Activated naive CD8-positive, alpha-beta T cell treated with anti-CD3 and anti-CD28 coated beads, Interleukin-2, amount 50 U/mL, for 24 hours (primary cell): Measurements from ENCODE around the gene LRRC43.

Experiments
- ATAC-seq: fragments of 150-1000 bp; cut with Tn5 transposase; one replicate; pipeline ENCODE4 v1.10.0; 2021
- DNase-seq: peaks from one replicate; pipeline ENCODE4 v3.0.0; 2021
- H3K27ac Mint-ChIP-seq: one replicate; pipeline ENCODE4 v1.8.0; 2021; ENCODE audit warnings: mild to moderate bottlenecking, mixed read lengths
- H3K27me3 Mint-ChIP-seq: one replicate; pipeline ENCODE4 v1.8.0; 2021; ENCODE audit warnings: mixed read lengths
- H3K36me3 Mint-ChIP-seq: one replicate; pipeline ENCODE4 v1.8.0; 2021; ENCODE audit warnings: low read depth, mixed read lengths
- H3K4me1 Mint-ChIP-seq: one replicate; pipeline ENCODE4 v1.8.0; 2021; ENCODE audit warnings: mixed read lengths
- H3K4me3 Mint-ChIP-seq: one replicate; pipeline ENCODE4 v1.8.0; 2021; ENCODE audit warnings: mild to moderate bottlenecking, moderate library complexity, mixed read lengths
- H3K9me3 Mint-ChIP-seq: one replicate; pipeline ENCODE4 v1.8.0; 2021; ENCODE audit warnings: mixed read lengths

LRRC43 gene

DNA sequence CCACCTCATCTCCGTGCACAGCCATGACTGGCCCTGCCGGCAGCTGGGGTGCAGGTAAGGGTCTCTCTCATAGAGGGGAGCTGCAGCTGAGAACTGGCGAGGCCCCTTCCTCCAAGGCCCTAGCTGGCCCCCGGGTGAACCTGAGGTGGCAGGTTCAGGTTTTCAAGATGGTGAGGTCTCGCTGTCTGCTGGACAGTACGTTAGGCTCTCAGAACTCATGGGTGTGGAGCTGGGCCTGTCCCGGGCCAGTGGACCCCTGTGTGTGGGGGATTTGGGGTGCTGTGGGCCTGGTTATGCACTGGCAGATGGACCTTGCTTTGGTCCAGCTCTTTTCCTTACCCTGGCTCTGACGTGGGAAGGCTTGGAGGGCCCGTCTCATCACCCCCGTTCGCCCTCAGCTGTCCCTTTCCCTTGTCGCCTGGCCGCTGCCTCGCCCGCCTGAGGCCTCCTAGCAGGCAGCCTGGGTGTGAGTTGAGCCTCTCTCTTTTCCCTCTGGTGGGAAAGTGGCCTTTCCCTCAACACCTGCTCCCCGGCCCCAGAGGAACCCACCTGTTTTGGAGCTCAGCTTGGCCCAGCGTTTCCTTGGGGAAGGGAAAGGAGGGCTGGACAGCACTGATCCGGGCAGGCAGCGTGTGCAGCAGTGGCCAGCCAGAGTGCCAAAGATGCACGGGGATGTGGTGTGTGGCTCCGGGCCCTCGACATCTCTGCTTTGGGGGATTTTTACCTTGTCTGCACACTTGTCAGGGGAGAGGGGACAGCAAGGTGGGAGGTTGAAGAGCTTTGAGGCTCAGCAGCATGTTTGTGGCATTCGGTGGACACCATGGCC is 37.2 kb upstream of the LRRC43 start:
- H3K27ac Mint-ChIP-seq = peak overlapping the region; percentile 35
- H3K4me1 Mint-ChIP-seq = peaks cover 2% of the 10 kb centered on the region
- no peaks in the 10 kb centered on the region for H3K9me3 Mint-ChIP-seq
- no peak overlapping the region for H3K4me3 Mint-ChIP-seq
- no peaks in the 10 kb centered on the region for H3K27me3 Mint-ChIP-seq
- DNase-seq (no peak), ATAC-seq (no peak)
- H3K36me3 Mint-ChIP-seq = peaks cover under 1% of the 10 kb centered on the region

DNA sequence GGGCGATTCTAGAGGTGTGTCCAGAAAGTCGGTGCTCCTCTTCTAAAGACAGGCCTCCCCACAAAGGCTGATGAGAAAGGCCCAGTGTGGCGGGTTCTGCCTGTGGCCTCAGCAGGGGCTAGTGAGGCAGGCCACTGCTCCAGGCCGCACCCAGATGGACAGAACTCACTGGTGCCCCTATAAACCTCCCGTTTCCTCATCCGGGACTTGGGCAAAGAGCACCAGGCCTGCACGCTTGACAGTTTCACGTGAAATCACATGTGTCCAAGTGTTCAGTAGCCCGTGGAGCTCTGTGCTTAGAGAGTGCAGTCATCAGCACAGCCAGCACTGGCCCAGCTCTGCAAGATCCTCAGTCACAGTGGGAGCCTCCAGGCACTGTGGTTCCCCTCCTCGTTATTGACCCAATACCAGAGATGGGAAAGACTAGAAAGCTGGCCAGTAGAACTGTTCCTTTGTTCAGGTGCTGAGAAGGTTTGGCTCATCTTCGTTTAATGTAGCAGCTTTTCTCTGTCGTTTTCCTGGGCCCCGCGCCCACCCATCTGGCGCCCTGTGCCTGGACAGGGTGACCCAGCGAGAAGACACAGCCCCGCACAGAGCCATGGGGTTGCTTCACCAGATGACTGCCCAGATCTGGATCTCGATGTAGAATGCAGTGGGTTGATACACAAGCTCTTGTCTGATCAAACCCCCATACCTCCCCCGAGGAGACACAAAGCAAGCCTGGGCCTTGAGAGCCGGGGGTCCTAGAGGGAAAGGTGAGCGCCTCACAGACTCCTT is 35.2 kb upstream of the LRRC43 start:
- H3K27me3 Mint-ChIP-seq = no peaks in the 10 kb centered on the region
- ATAC-seq (no peak), DNase-seq (no peak)
- no peak overlapping the region for H3K4me3 Mint-ChIP-seq
- no peak overlapping the region for H3K27ac Mint-ChIP-seq
- no peaks in the 10 kb centered on the region for H3K36me3 Mint-ChIP-seq
- H3K4me1 Mint-ChIP-seq = peaks cover 2% of the 10 kb centered on the region
- H3K9me3 Mint-ChIP-seq = no peaks in the 10 kb centered on the region

DNA sequence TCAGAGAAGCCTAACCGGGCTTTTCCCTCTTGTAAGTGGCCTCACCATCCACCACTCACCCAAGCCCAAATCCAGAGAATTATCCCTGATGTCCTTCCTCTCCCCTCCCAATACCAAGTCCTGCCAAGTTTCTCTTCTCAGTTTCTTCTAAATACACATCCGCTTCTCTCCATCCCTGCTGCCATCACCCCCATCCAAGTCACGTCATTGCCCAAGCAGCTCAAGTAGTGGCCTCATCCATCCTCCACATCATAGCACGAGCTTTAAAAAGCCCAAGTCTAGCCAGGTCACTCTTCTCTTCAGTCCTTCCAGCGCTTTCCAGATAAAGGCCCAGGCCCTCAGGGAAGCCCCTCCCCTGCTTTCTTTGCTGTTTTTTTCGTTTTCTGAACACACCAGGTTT is 34.3 kb upstream of the LRRC43 start:
- Mint-ChIP-seq H3K9me3 (no peaks in the 10 kb centered on the region), H3K36me3 (no peaks in the 10 kb centered on the region), H3K4me3 (no peak overlapping the region), H3K27ac (no peak overlapping the region), H3K4me1 (peaks cover 2% of the 10 kb centered on the region), H3K27me3 (no peaks in the 10 kb centered on the region)
- no peak for DNase-seq
- ATAC-seq = no peak

DNA sequence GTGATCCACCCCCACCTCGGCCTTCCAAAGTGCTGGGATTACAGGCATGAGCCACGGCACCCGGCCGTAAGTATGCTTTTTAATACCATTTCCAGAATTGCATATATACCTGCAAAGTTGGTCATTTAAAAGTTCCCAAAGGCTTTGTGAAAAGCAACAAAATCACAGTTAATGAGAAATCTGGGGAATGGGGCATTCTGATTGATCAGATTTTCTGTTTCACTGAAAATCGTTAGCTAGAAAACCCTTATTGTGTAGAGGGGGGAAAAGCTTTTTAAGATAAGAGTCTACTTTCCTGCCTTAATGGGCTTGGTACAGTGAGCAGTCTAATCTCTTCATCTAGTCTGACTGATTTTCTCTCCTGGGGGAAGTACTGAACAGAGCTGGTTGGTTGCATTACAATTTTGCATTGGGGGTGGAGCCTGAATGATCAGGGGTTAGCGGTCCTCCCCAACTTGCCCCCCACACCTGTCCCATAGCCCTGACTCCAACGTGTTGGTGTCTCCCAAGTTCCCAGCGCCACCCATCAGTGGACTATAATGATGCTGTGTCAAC is 32.7 kb upstream of the LRRC43 start:
- Mint-ChIP-seq H3K4me1 (peaks cover 2% of the 10 kb centered on the region), H3K36me3 (no peaks in the 10 kb centered on the region), H3K4me3 (no peak overlapping the region), H3K27ac (no peak overlapping the region), H3K27me3 (no peaks in the 10 kb centered on the region), H3K9me3 (no peaks in the 10 kb centered on the region)
- ATAC-seq (no peak), DNase-seq (no peak)

- no peaks in the 10 kb centered on the region for H3K9me3 Mint-ChIP-seq
- no peak overlapping the region for H3K27ac Mint-ChIP-seq
- no peaks in the 10 kb centered on the region for H3K4me1 Mint-ChIP-seq
- H3K36me3 Mint-ChIP-seq = no peaks in the 10 kb centered on the region
- DNase-seq (no peak), ATAC-seq (no peak)
- H3K4me3 Mint-ChIP-seq = no peak overlapping the region
- no peaks in the 10 kb centered on the region for H3K27me3 Mint-ChIP-seq
Measured at GRCh38 chr12:122152754-122153153, 30.2 kb upstream of the LRRC43 start.

- ATAC-seq = no peak
- Mint-ChIP-seq H3K27me3 (no peaks in the 10 kb centered on the region), H3K36me3 (no peaks in the 10 kb centered on the region), H3K9me3 (no peaks in the 10 kb centered on the region), H3K4me1 (peaks cover 2% of the 10 kb centered on the region), H3K4me3 (no peak overlapping the region), H3K27ac (no peak overlapping the region)
- DNase-seq = no peak
Measured at GRCh38 chr12:122155705-122156104, 27.2 kb upstream of the LRRC43 start.

DNA sequence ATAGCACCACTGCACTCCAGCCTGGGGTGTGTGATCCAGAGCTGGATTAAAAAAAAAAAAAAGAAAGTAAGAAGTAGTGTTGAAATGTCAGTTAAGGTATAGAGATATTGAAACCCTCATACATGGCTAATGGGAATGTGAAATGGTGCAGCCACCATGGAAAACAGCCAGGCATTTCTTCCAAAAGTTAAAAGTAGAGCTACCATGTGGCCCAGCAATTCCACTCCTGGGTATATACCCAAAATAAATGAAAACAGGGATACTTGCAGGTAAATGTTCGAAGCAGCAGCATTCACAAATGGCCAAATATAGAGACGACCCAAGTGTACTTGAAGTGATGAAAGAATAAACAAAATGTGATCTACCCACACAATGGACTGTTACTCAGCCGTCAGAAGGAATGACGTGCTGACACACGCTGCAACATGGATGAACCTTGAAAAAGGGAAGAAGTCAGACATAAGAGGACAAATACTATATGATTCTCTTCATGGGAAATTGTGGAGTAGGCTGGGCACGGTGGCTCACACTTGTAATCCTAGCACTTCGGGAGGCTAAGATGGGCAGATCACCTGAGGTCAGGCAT is 24.1 kb upstream of the LRRC43 start:
- Mint-ChIP-seq H3K36me3 (no peaks in the 10 kb centered on the region), H3K4me3 (no peak overlapping the region), H3K4me1 (peaks cover 18% of the 10 kb centered on the region), H3K27me3 (no peaks in the 10 kb centered on the region), H3K9me3 (no peaks in the 10 kb centered on the region), H3K27ac (no peak overlapping the region)
- ATAC-seq (no peak), DNase-seq (no peak)

GRCh38 chr12:122159882-122160281 is 23.0 kb upstream of the LRRC43 start:
- Mint-ChIP-seq H3K4me3 (no peak overlapping the region), H3K27me3 (no peaks in the 10 kb centered on the region), H3K27ac (no peak overlapping the region), H3K9me3 (no peaks in the 10 kb centered on the region), H3K36me3 (no peaks in the 10 kb centered on the region), H3K4me1 (peaks cover 20% of the 10 kb centered on the region)
- DNase-seq = no peak
- no peak for ATAC-seq

- H3K9me3 Mint-ChIP-seq = no peaks in the 10 kb centered on the region
- H3K4me1 Mint-ChIP-seq = peaks cover 20% of the 10 kb centered on the region
- DNase-seq = no peak
- H3K36me3 Mint-ChIP-seq = no peaks in the 10 kb centered on the region
- H3K4me3 Mint-ChIP-seq = no peak overlapping the region
- no peak for ATAC-seq
- no peak overlapping the region for H3K27ac Mint-ChIP-seq
- peaks cover 2% of the 10 kb centered on the region for H3K27me3 Mint-ChIP-seq
Measured at GRCh38 chr12:122160761-122161160, 22.2 kb upstream of the LRRC43 start.

- DNase-seq (no peak), ATAC-seq (no peak)
- Mint-ChIP-seq H3K36me3 (no peaks in the 10 kb centered on the region), H3K27ac (no peak overlapping the region), H3K9me3 (no peaks in the 10 kb centered on the region), H3K4me1 (peaks cover 22% of the 10 kb centered on the region), H3K4me3 (peak overlapping the region; percentile 26), H3K27me3 (peaks cover 2% of the 10 kb centered on the region)
Measured at GRCh38 chr12:122161682-122162081, 21.2 kb upstream of the LRRC43 start.

DNA sequence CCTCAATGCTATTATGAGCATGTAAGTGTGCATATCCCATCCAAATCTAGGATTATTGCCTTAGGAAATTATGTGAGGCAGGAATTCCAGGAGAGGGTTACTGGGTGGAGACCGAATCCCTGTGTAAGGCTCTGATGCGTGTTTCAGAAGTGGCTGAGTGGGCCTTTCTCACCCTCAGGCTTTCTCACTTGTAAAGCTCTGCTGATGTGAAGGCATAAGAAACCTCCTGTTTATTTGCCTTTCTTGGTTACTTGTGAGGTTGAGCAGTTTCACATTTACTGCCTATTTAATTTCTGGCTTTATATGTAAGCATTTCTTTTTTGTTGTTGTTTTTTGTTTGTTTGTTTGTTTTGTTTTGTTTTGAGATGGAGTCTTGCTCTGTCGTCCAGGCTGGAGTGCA is 19.9 kb upstream of the LRRC43 start:
- peaks cover 2% of the 10 kb centered on the region for H3K27me3 Mint-ChIP-seq
- DNase-seq = no peak
- H3K4me3 Mint-ChIP-seq = no peak overlapping the region
- no peak overlapping the region for H3K27ac Mint-ChIP-seq
- no peaks in the 10 kb centered on the region for H3K9me3 Mint-ChIP-seq
- peaks cover 29% of the 10 kb centered on the region for H3K4me1 Mint-ChIP-seq
- no peak for ATAC-seq
- H3K36me3 Mint-ChIP-seq = no peaks in the 10 kb centered on the region

- peak; percentile 81 for ATAC-seq
- no peaks in the 10 kb centered on the region for H3K36me3 Mint-ChIP-seq
- no peak overlapping the region for H3K4me3 Mint-ChIP-seq
- peak; percentile 48 for DNase-seq
- H3K4me1 Mint-ChIP-seq = peaks cover 23% of the 10 kb centered on the region
- peaks cover 4% of the 10 kb centered on the region for H3K27me3 Mint-ChIP-seq
- no peaks in the 10 kb centered on the region for H3K9me3 Mint-ChIP-seq
- H3K27ac Mint-ChIP-seq = peak overlapping the region; percentile 44
Measured at GRCh38 chr12:122166422-122167349, 16.2 kb upstream of the LRRC43 start.

DNA sequence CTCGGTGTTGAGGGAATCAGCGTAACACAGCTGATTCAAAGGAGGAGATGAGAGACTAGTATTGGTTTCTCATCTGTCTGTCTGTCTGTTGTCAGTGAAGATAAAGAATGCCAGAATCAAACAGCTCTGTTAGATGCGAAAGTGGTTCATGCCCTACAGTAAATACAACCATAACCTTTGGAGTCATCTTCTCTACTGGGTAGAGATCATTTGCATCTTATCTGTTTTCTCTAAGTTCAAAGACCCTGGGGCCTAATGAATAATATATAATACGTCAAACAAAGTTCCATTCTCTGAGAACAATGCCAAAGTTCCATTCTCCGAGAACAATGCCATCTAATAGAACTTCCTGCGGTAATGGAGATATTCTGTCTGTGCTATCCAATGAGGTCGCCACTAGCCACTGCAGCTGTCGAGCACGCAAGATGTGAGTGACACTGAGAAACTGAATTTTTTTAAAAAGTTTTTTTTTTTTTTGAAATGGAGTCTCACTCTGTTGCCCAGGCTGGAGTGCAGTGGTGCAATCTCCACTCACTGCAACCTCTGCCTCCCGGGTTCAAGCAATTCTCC is 15.5 kb upstream of the LRRC43 start:
- no peaks in the 10 kb centered on the region for H3K9me3 Mint-ChIP-seq
- ATAC-seq = peak; percentile 9
- peaks cover 4% of the 10 kb centered on the region for H3K27me3 Mint-ChIP-seq
- no peaks in the 10 kb centered on the region for H3K36me3 Mint-ChIP-seq
- no peak overlapping the region for H3K4me3 Mint-ChIP-seq
- H3K4me1 Mint-ChIP-seq = peaks cover 16% of the 10 kb centered on the region
- peak overlapping the region; percentile 44 for H3K27ac Mint-ChIP-seq
- DNase-seq = no peak

DNA sequence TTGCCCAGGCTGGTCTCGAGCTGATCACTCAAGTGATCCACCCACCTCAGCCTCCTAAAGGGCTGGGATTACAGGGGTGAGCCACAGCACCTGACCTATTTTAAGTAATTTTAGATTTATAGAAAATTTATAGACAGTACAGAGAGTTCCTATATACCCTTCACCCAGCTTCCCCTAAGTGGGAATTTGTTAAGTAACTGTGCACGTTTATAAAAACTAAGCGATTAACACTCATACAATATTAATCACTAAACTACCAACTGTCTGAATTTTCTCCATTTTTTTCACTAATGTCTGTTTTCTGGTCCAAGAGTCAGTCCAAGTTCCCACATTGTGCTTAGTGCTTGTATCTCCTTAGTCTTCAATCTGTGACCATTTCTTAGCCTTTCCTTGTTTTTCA is 14.4 kb upstream of the LRRC43 start:
- Mint-ChIP-seq H3K4me1 (peaks cover 12% of the 10 kb centered on the region), H3K9me3 (no peaks in the 10 kb centered on the region)

More for the DNA sequence above, 14.4 kb upstream of the LRRC43 start:
- Mint-ChIP-seq H3K36me3 (no peaks in the 10 kb centered on the region), H3K4me3 (no peak overlapping the region), H3K27ac (no peak overlapping the region), H3K27me3 (peaks cover 4% of the 10 kb centered on the region)
- no peak for DNase-seq
- no peak for ATAC-seq
